Smooth muscle cell of the brain vasculature (primary cell): ENCODE data around the gene PHOSPHO2.

Experiments
- DNase-seq: peaks from one replicate; pipeline ENCODE4 v3.0.0-alpha.2; 2012; ENCODE audit warnings: low read depth, low spot score

PHOSPHO2 gene

GRCh38 chr2:169694113-169694893 lies at the start of gene PHOSPHO2, which contains the start of gene CFAP210:
TSS of gene PHOSPHO2 (plus strand) at chr2:169694469. CDS start at chr2:169700972, 6,503 bp downstream.
TSS of gene CFAP210 (minus strand) at chr2:169694405. CDS start at chr2:169694327, 78 bp downstream.
- peak; percentile 85 for DNase-seq

DNA sequence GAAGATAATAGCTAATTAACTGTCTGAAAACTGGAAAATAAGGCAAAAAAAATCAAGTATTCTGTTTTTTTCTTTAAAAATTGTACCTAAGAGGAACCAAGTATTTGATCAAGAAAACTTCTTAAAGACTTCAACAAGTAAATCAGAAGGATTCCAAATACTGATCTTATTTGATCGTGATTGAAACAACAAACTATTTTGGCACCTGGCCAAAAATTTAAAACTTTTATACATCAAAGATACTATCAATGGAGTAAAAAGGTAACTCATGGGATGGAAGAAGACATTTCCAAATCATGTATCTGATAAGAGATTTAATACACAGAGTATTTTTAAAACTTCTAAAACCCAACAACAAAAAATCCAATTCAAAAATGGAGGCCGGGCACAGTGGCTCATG lies 46.8 kb upstream of the PHOSPHO2 start:
- DNase-seq = no peak

DNA sequence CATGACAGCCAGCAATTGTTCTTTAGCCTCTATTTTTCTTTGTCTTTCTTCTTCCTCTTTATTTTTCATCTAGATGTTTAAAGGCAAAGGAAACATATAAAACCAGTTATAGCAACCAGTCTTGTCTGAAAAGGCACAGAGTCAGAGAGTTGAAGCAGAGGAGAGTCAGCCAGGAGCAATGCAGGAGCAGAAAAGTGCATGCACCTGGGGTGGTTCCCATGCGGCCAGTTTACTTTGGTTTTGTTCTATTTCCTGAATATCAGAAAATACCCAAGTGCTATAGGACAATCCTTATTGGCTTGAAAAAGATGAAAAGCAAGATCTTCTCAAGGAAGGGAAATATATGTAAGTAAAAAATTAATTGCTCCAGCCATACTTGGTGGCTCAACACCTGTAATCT lies 45.0 kb upstream of the PHOSPHO2 start:
- no peak for DNase-seq

- no peak for DNase-seq
Observed at GRCh38 chr2:169653636-169654035, 40.6 kb upstream of the PHOSPHO2 start.

DNA sequence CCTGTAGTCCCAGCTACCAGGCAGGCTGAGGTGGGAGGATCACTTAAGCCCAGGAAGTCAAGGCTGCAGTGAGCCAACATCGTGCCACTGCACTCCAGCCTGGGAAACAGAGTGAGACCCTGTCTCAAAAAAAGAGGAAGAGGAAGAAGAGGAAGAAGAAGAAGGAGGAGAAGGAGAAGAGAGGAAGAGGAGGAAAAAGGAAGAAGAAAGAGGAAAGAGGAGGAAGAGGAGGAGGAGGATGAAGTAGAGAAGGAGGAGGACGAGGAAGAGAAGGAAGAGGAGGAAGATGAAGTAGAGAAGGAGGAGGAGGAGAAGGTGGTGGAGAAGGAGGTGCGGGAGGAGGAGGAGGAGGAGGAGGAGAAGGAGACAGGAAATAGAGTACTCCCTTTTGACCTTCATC lies 38.1 kb upstream of the PHOSPHO2 start:
- no peak for DNase-seq

GRCh38 chr2:169658877-169659276 lies 35.4 kb upstream of the PHOSPHO2 start:
- DNase-seq = no peak

GRCh38 chr2:169659320-169659719 lies 34.9 kb upstream of the PHOSPHO2 start:
- no peak for DNase-seq

DNA sequence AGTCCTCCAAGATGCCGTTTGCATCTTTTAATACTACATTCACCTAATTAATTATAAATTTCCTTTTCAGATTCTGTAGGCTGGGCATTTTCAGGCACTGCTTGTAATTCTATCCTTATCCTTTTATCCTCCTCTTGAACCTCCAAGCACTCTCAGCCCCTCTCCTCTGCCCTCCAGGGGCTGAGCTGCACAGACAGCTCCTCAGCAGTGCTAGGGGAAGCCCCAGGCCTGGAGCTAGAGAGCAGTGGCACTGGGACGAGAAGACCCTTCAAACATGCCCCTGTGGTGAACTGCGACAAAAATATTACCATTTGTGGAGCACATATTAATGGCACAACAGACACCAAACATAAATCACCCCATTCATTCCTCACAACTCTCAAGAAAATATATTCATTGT lies 33.0 kb upstream of the PHOSPHO2 start:
- DNase-seq = no peak

DNA sequence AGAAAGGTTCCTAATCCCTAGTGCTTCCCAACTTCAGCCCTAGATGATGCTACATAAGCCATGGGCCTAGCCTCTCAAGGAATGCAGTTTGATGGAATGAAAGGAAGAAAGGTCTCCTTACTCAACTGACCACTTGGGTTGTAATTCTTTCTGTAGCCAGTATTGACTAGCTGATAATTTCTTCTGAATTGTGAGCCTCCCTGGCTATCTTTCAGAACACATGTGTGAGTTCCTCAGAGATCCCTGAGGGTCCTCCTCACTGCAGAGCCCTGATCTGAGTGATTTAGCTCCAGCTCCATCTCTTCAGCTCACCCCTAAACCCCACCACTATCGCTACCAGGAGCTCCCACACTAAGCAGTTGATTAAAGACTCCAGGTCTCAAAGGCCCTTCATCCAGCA lies 31.5 kb upstream of the PHOSPHO2 start:
- no peak for DNase-seq

DNA sequence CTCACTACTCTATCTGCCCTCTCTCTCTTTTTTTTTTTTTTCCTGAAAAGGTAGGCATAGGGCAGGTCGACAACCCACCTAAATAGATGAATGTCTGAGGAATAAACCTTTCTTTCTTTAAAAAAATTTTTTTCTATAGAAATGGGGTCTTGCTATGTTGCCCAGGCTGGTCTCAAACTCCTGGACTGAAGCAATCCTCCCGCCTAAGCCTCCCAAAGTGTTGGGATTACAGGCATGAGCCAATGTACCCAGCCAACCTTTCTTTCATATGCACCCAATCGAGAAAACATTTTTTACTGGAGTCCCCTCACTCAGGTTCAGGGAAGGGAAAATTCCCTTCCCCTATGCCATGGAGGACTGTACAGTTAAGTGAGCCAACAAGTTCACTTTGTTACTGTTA lies 31.0 kb upstream of the PHOSPHO2 start:
- no peak for DNase-seq

- DNase-seq = no peak
Observed at GRCh38 chr2:169664600-169664977, 29.7 kb upstream of the PHOSPHO2 start.

GRCh38 chr2:169664978-169665930 lies 29.0 kb upstream of the PHOSPHO2 start:
- no peak for DNase-seq

GRCh38 chr2:169667583-169667982 lies 26.7 kb upstream of the PHOSPHO2 start:
- DNase-seq = no peak

DNA sequence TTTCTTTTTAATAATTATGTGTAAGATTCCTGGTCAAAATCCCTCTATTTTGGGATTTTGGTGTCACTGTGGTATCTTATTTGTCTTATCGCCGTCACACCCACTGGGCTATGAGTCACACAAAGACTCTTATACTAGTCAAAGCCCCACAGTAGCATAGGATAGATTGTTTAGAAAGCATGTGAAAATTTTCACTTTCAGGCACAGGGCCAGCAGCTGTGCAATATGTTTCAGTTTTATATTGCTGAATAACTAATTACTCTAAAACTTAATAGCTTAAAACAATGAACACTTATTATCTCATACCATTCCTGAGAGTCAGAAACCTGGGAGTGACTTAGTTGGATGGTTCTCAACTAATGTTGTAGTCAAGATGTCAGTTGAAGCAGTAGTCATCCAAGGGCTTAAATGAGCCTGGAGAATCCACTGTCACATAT lies 24.0 kb upstream of the PHOSPHO2 start:
- no peak for DNase-seq

DNA sequence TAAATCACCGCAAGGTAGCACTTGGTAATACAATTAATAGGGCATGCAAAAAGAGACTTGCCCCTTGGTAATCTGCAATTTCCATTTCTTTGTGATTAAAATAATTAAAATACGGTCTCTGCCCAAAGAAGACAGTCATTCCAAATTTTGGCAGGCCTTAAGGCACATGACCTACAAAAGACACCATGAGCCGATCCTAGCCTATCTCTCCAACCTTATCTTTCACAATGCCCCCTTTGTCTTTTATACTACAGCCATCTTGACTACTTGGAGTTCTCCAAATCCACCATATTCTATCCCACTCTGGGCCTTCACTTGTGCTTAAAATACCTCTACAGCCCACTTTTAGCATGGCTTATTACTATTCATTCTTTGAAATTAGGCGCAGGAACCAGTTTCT lies 23.3 kb upstream of the PHOSPHO2 start:
- DNase-seq = no peak

DNA sequence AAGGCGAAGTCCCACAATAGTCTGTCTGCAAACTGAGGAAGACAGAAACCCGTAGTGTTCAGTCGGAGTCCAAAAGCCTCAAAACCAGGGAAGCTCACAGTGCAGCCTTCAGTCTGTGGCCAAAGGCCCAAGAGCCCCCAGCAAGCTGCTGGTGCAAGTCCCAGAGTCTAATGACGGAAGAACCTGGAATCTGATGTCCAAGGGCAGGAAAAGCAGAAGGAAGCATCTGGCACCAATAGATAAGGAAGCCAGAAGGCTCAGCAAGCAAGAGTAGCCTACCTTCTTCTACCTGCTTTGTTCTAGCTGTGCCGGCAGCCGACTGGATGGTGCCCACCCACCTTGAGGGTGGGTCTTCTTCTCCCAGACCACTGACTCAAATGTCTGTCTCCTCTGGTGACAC lies 21.9 kb upstream of the PHOSPHO2 start:
- no peak for DNase-seq

DNA sequence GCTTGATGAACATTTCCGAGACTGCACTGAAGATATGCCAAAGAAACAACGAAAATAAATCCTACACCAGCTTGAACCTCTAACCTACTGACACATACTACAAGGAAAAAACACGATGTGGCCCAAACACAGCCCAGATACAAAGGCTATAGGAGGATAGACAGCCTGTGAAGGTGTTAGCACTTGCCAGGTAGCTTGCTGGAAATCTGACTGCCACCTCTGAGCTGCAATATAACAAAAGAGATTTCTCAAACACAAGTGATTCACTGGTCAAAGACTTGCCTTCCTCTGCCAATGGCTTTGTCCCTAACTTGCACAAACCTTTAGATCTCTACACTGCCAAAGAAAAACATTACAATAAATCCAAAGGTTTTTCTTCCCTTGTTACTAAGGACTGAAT lies 21.2 kb upstream of the PHOSPHO2 start:
- no peak for DNase-seq

DNA sequence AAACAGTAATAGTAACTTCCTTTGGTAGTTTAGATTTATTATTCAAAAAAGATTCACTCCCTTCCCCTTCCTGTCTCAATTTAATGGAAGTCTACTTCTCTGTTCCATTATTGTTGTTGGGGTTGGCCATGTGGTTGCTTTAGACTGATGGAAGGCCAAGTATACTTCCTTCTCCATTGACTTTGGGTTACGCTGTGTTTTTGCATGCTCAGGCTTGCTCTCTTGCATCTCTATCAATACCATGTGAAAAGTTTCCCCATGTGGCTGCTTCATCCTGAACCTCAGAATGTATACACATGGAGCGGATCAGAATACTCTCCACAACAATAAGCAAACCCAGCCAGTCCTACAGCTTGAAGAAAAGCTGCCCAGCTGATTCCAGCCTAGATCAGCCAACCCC lies 20.3 kb upstream of the PHOSPHO2 start:
- no peak for DNase-seq

- no peak for DNase-seq
Observed at GRCh38 chr2:169676357-169676756, 17.9 kb upstream of the PHOSPHO2 start.

GRCh38 chr2:169676850-169677249 lies 17.4 kb upstream of the PHOSPHO2 start:
- no peak for DNase-seq

DNA sequence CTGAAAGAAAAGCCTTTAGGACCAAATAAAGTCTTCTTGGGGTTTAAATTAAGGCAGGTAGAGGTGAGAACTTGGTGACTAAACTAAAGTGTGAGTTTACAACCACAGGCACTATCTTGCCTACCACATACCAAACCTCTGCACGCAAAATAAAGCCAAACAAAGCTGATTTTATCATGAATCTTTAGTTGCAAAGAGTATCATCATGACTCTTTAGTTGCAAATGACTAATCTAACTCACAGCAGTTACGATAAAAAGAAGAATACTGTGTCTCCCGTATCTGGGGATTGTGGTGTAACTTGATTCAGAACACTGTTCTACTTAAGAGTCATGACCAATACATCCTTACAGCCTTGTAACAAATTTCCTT lies 11.2 kb upstream of the PHOSPHO2 start:
- DNase-seq = no peak

DNA sequence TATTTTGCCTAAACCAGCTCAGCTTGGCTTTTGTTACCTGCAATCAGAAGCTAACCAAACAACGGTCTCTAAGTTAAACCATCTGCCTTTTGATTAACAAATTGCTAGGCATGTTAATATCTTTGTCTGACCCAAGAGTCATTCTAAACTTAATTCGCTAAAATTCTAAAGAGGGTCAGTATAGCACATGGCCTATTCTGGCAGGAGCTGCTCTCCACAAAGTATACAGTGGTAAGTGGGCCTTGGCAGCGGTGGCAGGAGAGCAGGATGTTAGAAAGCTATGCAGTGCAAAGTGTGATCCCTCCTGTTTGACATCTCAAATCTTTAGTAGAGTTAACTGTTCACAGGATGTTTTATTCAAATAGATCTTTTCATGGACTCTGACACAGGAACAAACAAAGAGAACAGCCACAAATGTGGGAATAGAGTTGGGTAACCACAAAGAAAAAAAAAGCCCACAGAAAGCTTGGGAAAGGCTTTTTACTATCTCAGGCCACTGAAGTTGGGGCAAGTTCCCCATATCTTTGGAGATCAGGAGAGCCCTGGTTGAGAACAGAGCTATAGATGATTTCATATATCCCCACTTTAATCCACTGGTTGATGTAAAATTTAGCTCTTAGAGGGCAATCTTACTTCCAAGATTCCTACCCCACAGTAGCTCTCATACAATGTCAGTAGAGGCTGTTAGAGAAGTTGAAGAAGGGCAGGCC lies 10.7 kb upstream of the PHOSPHO2 start:
- DNase-seq = no peak
